ENCODE data around the gene SPNS3. TPM values are rescaled to one million over a fixed set of nuclear protein-coding genes. Genes with fewer than 3 reads are reported as not detected.

The SPNS3 gene
- total and polyA plus RNA-seq, 9 of the 15 experiments (the other 6 are each of a cell fraction or from before 2014, with no cell fraction given) = not detected

GRCh38 chr17:4406386-4406785 is 27.4 kb upstream of the SPNS3 start:
- TF ChIP-seq ZNF780A (CRISPR knock-in tag; IDR thresholded peaks at IDR 0.05) = no peak
- TF ChIP-seq U2AF1 (optimal IDR thresholded peaks at IDR 0.05; ENCODE audit: low read depth, low read length) = no peak
- TF ChIP-seq, protein P1, sequence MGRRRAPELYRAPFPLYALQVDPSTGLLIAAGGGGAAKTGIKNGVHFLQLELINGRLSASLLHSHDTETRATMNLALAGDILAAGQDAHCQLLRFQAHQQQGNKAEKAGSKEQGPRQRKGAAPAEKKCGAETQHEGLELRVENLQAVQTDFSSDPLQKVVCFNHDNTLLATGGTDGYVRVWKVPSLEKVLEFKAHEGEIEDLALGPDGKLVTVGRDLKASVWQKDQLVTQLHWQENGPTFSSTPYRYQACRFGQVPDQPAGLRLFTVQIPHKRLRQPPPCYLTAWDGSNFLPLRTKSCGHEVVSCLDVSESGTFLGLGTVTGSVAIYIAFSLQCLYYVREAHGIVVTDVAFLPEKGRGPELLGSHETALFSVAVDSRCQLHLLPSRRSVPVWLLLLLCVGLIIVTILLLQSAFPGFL (CRISPR knock-in tag; IDR thresholded peaks at IDR 0.05) = no peak
- TF ChIP-seq NFE2 (IDR thresholded peaks at IDR 0.05; ENCODE audit: low read depth) = no peak
- no peak for TF ChIP-seq HNRNPLL (IDR thresholded peaks at IDR 0.05; ENCODE audit: low read depth, low read length, poor library complexity, severe bottlenecking)
- no peak for TF ChIP-seq NFIC (IDR thresholded peaks at IDR 0.05)
- TF ChIP-seq, protein P2, sequence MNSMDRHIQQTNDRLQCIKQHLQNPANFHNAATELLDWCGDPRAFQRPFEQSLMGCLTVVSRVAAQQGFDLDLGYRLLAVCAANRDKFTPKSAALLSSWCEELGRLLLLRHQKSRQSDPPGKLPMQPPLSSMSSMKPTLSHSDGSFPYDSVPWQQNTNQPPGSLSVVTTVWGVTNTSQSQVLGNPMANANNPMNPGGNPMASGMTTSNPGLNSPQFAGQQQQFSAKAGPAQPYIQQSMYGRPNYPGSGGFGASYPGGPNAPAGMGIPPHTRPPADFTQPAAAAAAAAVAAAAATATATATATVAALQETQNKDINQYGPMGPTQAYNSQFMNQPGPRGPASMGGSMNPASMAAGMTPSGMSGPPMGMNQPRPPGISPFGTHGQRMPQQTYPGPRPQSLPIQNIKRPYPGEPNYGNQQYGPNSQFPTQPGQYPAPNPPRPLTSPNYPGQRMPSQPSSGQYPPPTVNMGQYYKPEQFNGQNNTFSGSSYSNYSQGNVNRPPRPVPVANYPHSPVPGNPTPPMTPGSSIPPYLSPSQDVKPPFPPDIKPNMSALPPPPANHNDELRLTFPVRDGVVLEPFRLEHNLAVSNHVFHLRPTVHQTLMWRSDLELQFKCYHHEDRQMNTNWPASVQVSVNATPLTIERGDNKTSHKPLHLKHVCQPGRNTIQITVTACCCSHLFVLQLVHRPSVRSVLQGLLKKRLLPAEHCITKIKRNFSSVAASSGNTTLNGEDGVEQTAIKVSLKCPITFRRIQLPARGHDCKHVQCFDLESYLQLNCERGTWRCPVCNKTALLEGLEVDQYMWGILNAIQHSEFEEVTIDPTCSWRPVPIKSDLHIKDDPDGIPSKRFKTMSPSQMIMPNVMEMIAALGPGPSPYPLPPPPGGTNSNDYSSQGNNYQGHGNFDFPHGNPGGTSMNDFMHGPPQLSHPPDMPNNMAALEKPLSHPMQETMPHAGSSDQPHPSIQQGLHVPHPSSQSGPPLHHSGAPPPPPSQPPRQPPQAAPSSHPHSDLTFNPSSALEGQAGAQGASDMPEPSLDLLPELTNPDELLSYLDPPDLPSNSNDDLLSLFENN (IDR thresholded peaks at IDR 0.05; ENCODE audit: low read depth in 2 of 2, low read length in 2 of 2) = no peak
- no peak for TF ChIP-seq ZNF232 (CRISPR knock-in tag; IDR thresholded peaks at IDR 0.05)
- no peak for TF ChIP-seq SNIP1 (IDR thresholded peaks at IDR 0.05; ENCODE audit: low read depth)
- TF ChIP-seq BRF1 (IDR thresholded peaks at IDR 0.05; ENCODE audit: borderline replicate concordance, extremely low read depth, insufficient read length) = no peak
- TF ChIP-seq CHD2 (IDR thresholded peaks at IDR 0.05; ENCODE audit: low read depth, low read length) = no peak
- no peak for TF ChIP-seq ZNF785 (CRISPR knock-in tag; IDR thresholded peaks at IDR 0.05)
- Histone ChIP-seq H3K4me1 (replicated peaks in 1 of 2; ENCODE audit: control insufficient read depth in 2 of 2, insufficient read depth in 2 of 2, low read length in 2 of 2) (peaks cover 0 to 3% of the 10 kb centered on the region in 2 experiments; a peak in 2 of 5 replicates), H4K20me1 (replicated peaks; ENCODE audit: control insufficient read depth, insufficient read depth, low read length) (no peaks in the 10 kb centered on the region), H3K36me3 (ENCODE audit: control insufficient read depth, insufficient read depth, low read length) (no peaks in the 10 kb centered on the region), H3K79me2 (ENCODE audit: control insufficient read depth, insufficient read depth, low read length) (no peaks in the 10 kb centered on the region), H3K4me3 (no peak overlapping the region), H3K4me2 (ENCODE audit: insufficient read depth, low read length) (no peak overlapping the region), H3K9ac (ENCODE audit: insufficient read depth in 1 of 2, low read depth in 2 of 2, low read length in 2 of 2) (no peak overlapping the region), H3K27me3 (ENCODE audit: control insufficient read depth in 2 of 2, insufficient read depth in 2 of 2, low read length in 2 of 2) (no peaks in the 10 kb centered on the region), H3K9me3 (replicated peaks; ENCODE audit: control insufficient read depth, insufficient read depth, low read depth, low read length) (no peaks in the 10 kb centered on the region), H2AFZ (ENCODE audit: low read depth, low read length) (no peak overlapping the region), H3K27ac (ENCODE audit: extremely low read depth, low read depth, low read length) (no peak overlapping the region), H3K9me1 (ENCODE audit: control insufficient read depth, insufficient read depth, low read length) (no peaks in the 10 kb centered on the region)
- DNase-seq (ENCODE audit: extremely low read depth in 1 of 4, low spot score in 3 of 4) (no peak), ATAC-seq (no peak), FAIRE-seq (no peak)
- ChIA-PET POLR2A (interaction anchor here (1.9 kb wide), 1 partner anchor 12 kb away, joined by 7 read pairs; no protein-coding TSS in a partner anchor), CTCF (ENCODE audit: low intra/inter-chr PET ratio) (no interaction called here)
- WGBS (ENCODE audit: insufficient coverage, low coverage, missing lambda C conversion rate) = 55% methylated on average over 3 of the region's 10 CpGs
- BruUV-seq (replicated peaks) = no TSS peak
- in situ Hi-C loops (cut with MboI) = no loop called here
- intact Hi-C loops (cut with micrococcal nuclease) = no loop called here

Measured in K562 (cell line).